Measurements from ENCODE around the gene HTR3C. TPM values are rescaled to one million over a fixed set of nuclear protein-coding genes. Genes with fewer than 3 reads are reported as not detected.

The HTR3C gene
- polyA plus RNA-seq, 3 donors from 2014 or later = not detected

DNA sequence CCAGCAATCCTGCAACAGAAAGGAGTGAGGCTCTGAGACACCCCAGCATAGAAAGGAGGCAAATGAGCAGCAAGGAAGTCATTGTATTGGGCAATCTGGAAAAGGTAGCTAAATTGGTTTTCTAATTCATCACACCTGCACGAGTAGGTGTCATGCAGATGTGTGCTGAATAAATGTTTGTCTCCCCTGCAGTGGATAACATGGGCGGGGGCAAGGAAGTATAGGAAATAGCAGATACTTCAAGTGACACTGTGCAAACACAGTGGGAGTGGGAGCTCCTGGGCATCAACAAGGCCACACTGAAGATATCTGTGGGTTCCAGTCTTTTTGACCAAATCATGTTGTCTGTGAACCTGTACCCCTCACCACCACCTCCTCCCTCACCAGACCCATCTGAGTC, 29.6 kb downstream of the HTR3C start:
- Mint-ChIP-seq H3K9me3 (peaks cover 0 to 10% (median 4%) of the 10 kb centered on the region in 6 donors), H3K27ac (no peak overlapping the region), H3K4me1 (peaks cover 4 to 6% of the 10 kb centered on the region in 2 donors), H3K4me3 (no peak overlapping the region), H3K36me3 (no peaks in the 10 kb centered on the region), H3K27me3 (ENCODE audit: low read depth in 3 of 3) (peaks cover 1 to 10% (median 3%) of the 10 kb centered on the region in 3 donors)
- DNase-seq = no peak

DNA sequence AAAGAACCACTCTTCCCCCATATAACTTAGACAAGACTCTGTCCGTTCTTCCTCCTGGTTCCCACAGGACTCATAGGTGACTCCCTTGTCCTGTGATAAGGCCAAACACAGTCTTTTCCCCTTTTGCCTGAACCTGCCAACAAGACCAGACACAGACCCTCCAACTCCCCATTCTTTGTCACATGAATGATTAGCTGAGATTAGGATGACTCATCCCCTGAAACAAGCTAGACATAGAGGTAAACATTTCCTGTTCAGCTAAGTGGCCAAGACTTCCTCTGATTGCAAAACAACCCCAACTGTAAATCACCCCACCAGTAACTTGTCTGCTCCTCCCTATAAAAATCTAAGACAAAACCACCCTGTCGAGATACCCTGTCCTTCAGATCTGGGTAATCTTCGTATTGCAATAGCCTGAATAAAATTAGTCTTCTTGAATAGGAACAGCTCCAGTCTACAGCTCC, 32.6 kb downstream of the HTR3C start:
- Mint-ChIP-seq H3K27ac (no peak overlapping the region), H3K9me3 (peaks cover 0 to 10% (median 4%) of the 10 kb centered on the region in 6 donors), H3K4me3 (no peak overlapping the region), H3K36me3 (no peaks in the 10 kb centered on the region), H3K27me3 (ENCODE audit: low read depth in 3 of 3) (peaks cover 0 to 4% (median 1%) of the 10 kb centered on the region in 3 donors), H3K4me1 (peaks cover 4 to 6% of the 10 kb centered on the region in 2 donors)
- DNase-seq = no peak

DNA sequence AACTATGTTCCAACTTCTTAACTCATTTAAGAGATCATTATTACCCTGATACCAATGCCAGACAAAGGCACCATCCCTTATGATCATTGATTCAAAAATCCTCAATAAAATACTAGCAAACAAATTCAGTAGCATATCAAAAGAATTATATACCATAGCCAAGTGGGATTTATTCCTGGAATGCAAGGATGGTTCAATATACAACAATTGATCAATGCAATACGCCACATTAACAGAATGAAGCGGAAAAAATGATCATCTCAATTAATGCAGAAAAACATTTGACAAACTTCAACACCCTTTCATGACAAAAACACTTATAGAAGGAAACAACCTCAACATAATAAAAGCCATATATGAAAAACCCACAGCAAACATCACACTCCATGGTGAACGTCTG, 39.4 kb downstream of the HTR3C start:
- Mint-ChIP-seq H3K27me3 (ENCODE audit: low read depth in 3 of 3) (peaks cover 5 to 10% (median 6%) of the 10 kb centered on the region in 3 donors), H3K4me3 (no peak overlapping the region), H3K36me3 (peaks cover 0 to 4% (median 4%) of the 10 kb centered on the region in 3 donors), H3K27ac (no peak overlapping the region), H3K9me3 (peaks cover 10 to 24% (median 14%) of the 10 kb centered on the region in 6 donors), H3K4me1 (no peaks in the 10 kb centered on the region)
- no peak for DNase-seq

DNA sequence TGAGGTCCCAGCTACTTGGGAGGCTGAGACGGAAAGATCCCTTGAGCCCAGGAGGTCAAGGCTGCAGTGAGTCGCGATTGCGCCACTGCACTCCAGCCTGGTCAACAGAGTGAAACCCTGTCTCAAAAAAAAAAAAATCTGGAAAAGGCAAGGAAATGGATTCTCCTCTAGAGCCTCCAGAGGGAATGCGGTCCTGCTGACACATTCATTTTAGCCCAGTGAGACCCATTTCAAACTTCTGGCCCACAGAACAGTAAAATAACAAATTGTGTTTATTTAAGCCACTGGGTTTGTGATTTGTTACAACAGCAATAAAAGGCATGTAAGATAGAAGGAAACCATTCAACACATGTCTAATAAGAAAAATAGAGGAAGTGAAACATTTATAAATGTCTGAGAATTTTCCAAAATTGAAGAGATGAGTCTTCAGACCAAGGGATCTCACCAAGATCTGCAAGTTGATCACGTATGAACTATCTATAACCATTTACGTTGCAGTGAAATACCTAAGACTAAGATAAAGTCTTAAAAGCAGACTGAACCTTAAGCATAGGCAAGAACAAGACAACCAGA, 44.0 kb downstream of the HTR3C start, which contains the start of gene HTR3E:
HTR3E (plus strand) TSS at position 254 of the 573 bp plus-strand sequence. CDS start 466 bp downstream, outside the sequence.
- DNase-seq = no peak
- no peak within 1 kb of the TSS for H3K27ac Mint-ChIP-seq
- peaks cover 6 to 10% (median 8%) of the 10 kb centered on the region in 3 donors for H3K27me3 Mint-ChIP-seq (ENCODE audit: low read depth in 3 of 3)
- H3K4me3 Mint-ChIP-seq = no peak within 1 kb of the TSS
- peaks cover 8 to 16% (median 12%) of the 10 kb centered on the region in 6 donors for H3K9me3 Mint-ChIP-seq
- H3K4me1 Mint-ChIP-seq = no peaks in the 10 kb centered on the region
- peaks cover 0 to 4% (median 0%) of the 10 kb centered on the region in 3 donors for H3K36me3 Mint-ChIP-seq

DNA sequence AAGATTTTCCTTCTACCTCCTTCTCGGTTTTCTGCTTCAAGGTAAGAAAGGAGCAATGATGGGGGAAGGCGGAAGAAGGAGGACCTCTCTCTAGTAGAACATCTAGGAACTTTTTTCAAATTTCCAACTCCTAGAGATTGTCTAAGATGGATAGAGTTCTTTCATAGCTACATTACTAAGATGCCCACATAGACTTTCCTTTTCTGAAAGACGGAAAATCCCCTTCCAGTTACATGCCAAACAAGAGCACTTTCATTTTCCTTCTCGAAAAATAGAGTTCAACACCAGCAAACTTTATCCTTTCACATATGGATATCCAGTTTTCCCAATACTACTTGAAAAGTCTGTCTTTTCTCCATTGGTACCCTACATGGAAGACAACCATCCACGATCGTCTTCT, 44.7 kb downstream of the HTR3C start:
- Mint-ChIP-seq H3K4me1 (no peaks in the 10 kb centered on the region), H3K27me3 (ENCODE audit: low read depth in 3 of 3) (peaks cover 3 to 7% (median 5%) of the 10 kb centered on the region in 3 donors), H3K36me3 (peaks cover 0 to 4% (median 0%) of the 10 kb centered on the region in 3 donors), H3K9me3 (peaks cover 5 to 9% (median 7%) of the 10 kb centered on the region in 6 donors), H3K27ac (no peak overlapping the region), H3K4me3 (no peak overlapping the region)
- no peak for DNase-seq

DNA sequence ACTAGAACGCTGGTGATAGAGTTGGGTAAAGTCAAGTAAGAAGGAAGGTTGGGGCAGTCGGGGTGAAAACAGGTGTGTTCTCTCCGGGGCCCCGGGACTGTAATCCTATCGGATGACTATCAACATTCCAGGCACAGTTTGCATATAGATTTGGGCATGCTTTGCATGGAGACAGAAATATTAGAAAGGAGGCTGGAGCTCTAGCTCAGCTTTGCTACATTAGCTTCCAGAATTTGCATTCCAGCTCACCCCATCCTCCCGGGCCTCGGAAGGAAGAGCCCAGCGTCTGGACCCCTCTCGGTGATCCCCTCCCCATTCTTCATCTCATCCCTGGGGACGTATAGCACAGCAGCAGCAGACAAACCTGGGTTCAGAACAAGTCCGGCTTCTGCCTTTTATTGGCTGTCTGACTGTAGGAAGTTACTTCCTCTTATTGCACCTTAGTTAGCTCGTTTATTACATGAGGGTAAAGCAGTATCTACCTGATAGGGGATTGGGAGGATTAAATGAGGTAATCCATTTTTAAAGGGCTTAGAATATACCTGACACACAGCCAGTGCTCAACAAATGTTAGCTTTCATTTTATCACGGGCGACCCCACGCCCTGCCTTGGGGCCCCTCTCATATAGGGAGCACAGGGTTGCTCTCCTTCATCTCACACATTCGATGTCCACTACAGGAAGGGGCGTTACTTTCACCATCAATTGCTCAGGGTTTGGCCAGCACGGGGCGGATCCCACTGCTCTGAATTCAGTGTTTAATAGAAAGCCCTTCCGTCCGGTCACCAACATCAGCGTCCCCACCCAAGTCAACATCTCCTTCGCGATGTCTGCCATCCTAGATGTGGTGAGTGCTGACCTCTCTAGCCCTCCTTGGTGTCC, 47.2 kb downstream of the HTR3C start:
- no peak overlapping the region for H3K4me3 Mint-ChIP-seq
- no peak overlapping the region for H3K27ac Mint-ChIP-seq

More for the DNA sequence above, 47.2 kb downstream of the HTR3C start:
- Mint-ChIP-seq H3K27me3 (ENCODE audit: low read depth in 3 of 3) (peaks cover 2 to 9% (median 3%) of the 10 kb centered on the region in 3 donors), H3K9me3 (no peaks in the 10 kb centered on the region), H3K4me1 (no peaks in the 10 kb centered on the region), H3K36me3 (no peaks in the 10 kb centered on the region)
- no peak for DNase-seq

Other genes starting within 250 kb of the HTR3C start
- gene MAP6D1, start 227.5 kb upstream of the HTR3C start, polyA plus RNA-seq = not detected
- gene PARL, start 168.2 kb upstream of the HTR3C start, polyA plus RNA-seq = 100 to 1,000 TPM in 2 of 3 donors, 10 to 100 TPM in 1; 82.7 to 180 (median 120) TPM
- gene ABCC5, start 35.2 kb upstream of the HTR3C start, polyA plus RNA-seq = 10 to 100 TPM; 11.3 to 12.7 (median 11.5) TPM
- gene HTR3D, start 21.3 kb upstream of the HTR3C start, polyA plus RNA-seq = not detected
- gene HTR3E, start 44.0 kb downstream of the HTR3C start, polyA plus RNA-seq = not detected
- gene EIF2B5, start 82.3 kb downstream of the HTR3C start, polyA plus RNA-seq = 10 to 100 TPM; 34.6 to 51.5 (median 50.2) TPM
- gene DVL3, start 102.3 kb downstream of the HTR3C start, polyA plus RNA-seq = 10 to 100 TPM; 12.7 to 13.4 (median 13.2) TPM
- 100 to 1,000 TPM; 270 to 364 (median 329) TPM for gene AP2M1, start 121.8 kb downstream of the HTR3C start, polyA plus RNA-seq
- 10 to 100 TPM; 19.1 to 47.1 (median 28.9) TPM for gene ABCF3, start 133.2 kb downstream of the HTR3C start, polyA plus RNA-seq
- not detected for gene VWA5B2, start 176.5 kb downstream of the HTR3C start, polyA plus RNA-seq
- gene ALG3, start 195.9 kb downstream of the HTR3C start, polyA plus RNA-seq = 10 to 100 TPM; 35.7 to 62.5 (median 46.8) TPM
- 1 to 10 TPM; 1.7 to 5.4 (median 3.3) TPM for gene EEF1AKMT4, start 196.6 kb downstream of the HTR3C start, polyA plus RNA-seq
- not detected for gene CAMK2N2, start 208.5 kb downstream of the HTR3C start, polyA plus RNA-seq
- not detected for gene ECE2, start 223.0 kb downstream of the HTR3C start, polyA plus RNA-seq
- gene PSMD2, start 246.2 kb downstream of the HTR3C start, polyA plus RNA-seq = 100 to 1,000 TPM; 169 to 295 (median 250) TPM